GM19238 (cell line): Measurements from ENCODE around the gene BACH2.
"Not testable (repeated sequence)": the region's sequence is repeated elsewhere in the genome, so short reads cannot be mapped to it uniquely, and the experiment has no call there.

ENCODE experiments used
- DNase-seq: peaks from one replicate; pipeline ENCODE4 v3.0.0; 2011; ENCODE audit warnings: low spot score; ENCODE audit not compliant: insufficient read length

BACH2 gene

GRCh38 chr6:90033746-90034271, 262.8 kb downstream of the BACH2 start:
- DNase-seq: no peak

- DNase-seq: not testable (repeated sequence)
Observed at GRCh38 chr6:90032489-90033212, 264.0 kb downstream of the BACH2 start.

DNA sequence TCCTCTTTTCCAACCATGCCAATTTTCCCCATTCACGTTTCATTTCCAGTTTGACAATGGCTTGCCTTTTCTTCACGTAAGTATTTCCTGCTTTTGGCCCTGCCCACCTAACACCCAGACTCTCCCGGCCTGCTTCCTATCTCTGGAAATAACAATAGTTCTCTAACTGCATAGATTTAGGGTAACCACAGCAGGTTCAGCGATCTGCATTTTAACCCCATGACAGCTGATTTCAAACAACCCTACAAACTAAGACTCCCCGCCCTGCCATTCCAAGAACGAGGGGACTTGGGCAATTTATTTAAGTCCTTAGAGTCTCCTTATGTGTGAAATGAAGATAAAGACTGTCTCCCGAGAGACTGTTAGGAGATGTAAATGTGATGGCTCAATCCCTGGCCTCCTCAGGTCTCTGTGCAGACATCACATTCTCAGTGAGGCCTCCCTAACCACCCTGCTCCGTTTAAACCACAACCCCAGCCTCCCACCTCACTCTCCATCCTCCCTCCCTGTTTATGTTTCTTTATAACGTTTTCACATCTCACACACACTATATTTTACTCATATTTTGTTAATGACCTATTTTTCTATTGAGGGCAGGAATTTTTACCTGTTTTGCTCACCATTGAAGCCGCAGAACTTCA, 267.5 kb downstream of the BACH2 start:
- no peak for DNase-seq

GRCh38 chr6:90028066-90028778, 268.4 kb downstream of the BACH2 start:
- DNase-seq: no peak

DNA sequence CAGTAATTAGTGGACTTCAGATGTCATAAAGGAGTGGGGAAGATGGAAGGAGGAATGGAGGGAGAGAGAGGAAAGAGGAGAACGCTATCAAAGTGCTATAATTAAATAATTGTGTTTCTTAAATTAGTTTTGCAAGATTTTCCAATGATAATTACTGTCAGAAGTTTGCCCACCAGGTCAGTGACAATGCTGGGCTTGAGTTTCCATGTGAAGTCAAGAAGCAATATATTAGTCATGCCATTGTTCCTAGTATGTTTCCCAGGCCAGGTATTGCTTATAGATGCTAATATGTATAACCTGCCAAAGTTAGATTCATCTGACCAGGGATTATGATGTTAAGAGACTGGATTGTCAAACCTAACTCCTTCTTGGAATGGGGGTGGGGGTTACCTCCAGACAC, 270.4 kb downstream of the BACH2 start:
- DNase-seq: no peak

DNA sequence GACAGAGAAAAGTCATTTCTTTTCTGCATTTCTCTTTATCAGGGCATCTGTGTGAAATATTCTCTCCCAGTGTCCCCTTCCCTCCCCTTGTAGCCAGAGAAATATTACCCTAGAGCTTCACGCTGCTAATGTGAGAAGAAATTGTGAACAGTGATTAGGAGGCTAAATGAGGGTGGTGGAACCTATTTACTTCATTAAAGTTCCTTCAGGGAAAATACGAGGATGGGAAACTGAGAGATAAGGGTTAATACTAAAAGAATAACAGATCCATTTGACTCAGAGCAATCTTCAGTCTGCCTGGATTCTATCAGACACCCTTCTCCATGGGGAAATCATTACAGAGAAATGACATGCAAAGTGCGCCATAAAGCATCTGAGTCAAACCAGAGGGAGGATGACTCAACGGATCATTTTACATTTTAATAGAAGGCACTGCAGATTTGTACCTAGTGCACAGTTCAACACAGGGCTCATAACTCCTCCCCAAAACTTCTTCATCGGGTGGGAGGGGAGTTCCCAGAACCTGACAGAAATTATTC, 271.1 kb downstream of the BACH2 start:
- DNase-seq: no peak

GRCh38 chr6:90024633-90025032, 272.0 kb downstream of the BACH2 start:
- no peak for DNase-seq

DNA sequence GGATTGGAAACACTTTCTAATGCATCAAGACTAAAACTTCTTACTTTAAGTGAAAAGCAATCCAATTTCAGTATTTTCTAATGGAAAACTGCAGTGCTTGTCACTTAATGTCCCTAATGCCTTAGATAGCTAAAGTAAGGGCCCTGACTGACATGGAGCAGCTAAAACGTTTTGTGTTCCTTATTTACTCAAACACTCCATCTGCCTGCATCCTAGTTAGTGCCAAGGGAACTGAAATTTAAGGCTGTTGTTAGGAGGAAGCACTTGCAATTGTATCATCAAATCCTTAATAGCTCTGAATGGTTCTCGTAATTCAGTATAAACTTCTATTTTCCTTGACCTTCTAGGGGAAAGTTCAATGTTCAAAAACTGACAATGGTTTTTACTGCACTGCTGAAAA, 274.9 kb downstream of the BACH2 start:
- DNase-seq: no peak

DNA sequence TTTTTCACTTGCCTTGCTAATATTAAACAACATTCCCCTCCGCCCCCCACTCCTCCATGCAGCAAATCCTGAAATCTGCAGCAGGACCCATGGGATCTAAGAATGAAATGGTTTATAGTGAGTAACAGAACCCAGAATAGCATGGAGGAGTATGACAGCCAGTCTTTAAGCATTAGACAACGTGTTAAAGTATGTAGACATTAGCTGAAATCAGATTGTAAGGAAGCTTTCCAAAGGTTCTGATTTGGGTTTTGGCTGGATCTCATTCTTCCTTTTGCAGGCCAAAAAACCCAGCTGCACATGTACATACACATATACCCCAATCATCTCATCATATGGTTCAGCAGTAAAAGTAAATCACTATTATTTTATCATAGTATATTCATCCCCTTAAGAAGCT, 275.9 kb downstream of the BACH2 start:
- no peak for DNase-seq

DNA sequence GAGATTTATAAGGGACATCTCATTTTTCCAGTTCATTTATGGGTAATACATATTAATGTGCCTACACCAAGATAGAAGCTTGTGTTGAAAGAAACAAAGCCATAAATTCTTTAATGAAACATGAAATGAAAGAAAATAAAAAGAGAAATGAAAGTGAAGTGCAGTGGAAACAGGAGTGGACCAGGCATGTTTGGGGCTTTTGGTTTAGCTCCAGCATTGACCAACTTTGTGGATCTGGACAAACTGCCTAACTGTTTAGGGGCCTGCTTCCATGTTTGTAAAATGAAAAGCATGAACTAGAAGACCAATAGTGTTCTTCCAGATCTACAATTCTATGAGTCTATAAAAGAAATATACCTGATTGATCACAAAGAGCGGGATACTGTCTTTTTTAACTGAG, 277.4 kb downstream of the BACH2 start:
- no peak for DNase-seq

DNA sequence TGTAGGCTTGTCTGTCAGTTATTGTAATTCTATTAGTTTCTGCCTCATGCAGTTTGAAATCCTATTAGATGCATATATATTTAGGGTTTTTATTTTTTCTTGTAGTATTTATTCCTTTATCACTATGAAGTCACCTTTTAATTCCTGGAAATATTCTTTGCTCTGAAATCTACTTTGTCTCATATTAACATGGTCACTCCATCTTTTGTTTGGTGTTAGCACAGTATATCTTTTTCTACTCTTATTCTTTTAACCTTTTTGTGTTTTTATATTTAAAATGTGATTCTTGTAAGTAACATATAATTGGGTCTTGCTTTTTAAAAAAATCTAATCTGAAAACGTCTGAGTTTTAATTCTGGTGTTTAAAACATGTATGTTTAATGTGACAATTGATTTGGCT, 280.8 kb downstream of the BACH2 start:
- DNase-seq: no peak

GRCh38 chr6:90008908-90009501, 287.6 kb downstream of the BACH2 start:
- DNase-seq: no peak

- DNase-seq: no peak
Observed at GRCh38 chr6:90008189-90008907, 288.3 kb downstream of the BACH2 start.

DNA sequence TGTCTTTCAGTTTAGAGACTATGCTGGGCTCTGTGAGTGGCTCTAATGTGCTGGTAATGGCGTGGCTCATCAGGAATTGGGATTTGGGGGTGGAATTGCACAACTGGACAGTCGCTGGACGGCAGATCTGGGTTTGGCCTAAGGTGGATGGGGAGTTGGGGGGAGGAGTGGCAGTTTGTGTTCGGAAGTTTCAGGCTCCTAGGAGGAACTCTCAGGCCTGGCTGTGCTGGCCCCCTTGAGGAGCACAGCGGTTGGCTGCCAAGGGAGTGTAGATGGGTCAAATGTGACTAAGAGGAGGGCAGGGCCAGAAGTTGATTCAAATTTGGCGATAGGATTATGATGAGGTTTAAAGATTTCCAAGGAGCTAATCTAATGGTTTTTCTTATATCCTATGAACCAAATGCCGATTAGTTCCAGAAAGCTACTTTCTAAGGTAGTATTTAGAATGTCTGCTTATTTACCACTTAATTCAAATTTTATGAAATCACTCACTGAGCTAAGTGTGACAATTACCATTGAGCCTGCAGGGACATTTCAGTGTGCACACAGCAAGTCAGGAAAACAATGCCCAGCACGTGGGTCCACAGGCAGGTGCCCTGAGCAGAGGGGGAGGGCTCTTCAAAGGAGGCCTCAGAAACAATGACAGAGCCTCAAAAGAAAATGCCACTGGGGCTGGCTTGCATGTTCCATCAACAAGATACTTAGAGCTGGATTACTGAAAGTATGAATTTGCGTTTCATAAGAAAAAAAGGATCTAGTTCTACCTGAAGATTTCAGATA, 291.4 kb downstream of the BACH2 start:
- no peak for DNase-seq

DNA sequence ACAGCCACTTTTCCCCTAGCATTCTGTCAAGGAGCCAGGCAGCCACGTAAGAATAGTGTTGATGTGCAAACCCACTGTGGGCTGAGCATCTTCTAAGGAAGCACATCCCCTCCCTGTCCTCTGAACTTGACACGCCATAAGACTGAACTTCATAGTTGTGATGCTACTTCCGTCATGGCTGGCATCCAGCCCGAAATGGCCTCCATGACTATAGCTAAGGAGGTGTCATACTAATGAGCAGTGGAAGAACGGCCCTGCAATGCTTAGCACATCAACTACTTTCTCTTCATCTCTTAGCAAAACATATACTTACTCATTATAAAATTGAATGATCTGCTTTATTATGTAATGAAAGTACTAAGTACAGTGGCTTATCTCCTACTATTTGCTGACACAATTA, 292.1 kb downstream of the BACH2 start:
- DNase-seq: no peak

GRCh38 chr6:90003941-90004340, 292.7 kb downstream of the BACH2 start:
- DNase-seq: no peak

DNA sequence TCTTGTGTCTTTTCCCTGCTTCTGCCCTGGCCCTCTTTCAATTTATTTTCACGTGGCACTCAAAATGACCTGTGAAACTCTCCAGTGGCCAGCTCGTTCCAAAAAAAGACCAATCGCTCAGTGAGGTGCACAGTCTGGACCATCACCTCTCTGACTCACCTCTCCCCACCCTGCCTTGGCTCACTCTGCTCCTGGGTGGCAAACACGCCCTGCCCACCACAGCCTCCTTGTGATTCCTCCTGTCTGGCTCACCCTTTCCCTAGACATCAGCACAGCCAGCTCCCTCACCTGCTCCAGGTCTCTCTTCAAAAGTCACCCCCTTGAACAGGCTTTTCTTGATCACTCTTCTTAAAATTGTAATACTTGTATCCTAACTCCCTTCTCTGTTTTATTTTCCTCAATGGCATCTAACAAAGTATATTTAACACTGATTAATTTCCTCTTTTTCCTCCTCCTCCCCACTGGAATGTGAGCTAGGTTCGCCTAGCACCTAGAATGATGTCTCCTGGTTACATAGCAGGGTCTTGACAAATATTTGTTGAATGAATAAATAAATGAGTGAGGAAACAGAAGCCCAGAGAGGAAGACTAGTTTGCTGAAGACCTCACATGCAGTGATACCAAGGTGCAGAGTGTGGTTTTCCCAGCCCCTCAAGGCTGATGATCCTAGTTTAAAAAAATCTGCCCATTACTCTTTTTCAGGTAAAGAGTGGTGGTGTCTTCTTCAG, 293.4 kb downstream of the BACH2 start:
- DNase-seq: no peak

DNA sequence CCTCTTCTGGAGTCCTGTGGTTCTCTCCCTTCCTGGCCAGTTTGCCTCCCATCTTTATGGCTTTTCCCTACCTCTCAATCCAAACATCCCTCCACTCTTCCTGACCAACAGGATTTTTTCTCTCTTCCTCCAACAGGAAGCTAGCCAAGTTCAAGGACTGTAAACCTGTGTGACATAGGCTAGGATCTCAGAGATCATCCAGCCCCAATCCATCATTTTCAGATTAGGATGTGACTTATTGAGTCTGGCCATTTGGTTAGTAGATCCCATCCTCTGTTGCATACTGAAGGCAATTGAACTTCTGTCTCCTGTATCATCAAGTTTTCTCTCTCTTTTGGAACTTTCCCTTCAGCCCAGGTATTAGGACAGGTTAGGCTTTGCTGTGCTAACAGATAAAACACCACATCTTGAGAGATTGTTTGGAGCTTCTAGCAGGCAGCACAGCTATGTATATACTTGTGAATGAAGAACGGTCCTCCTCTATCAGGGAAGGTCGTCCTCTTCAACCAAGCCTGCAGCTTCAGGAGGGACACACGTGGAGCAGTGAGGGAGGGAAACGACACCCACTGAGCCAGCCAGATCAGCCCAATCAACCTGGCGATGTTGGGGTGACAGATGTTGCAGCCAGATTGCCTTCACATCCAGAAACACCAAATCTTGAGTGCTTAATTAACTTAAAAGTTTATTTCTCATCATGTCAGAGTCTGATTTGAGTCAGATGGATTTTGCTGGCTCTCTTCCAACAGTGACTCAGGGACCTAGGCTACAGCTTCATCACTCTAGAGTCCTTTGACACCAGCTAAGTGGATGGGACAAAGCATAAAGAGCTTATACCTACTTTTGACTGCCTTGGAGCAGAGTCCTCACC, 295.5 kb downstream of the BACH2 start:
- DNase-seq: no peak
